Ishikawa (cell line): Measurements from ENCODE around the gene SCAANT1.

ENCODE experiments used
- CEBPB ChIP-seq: IDR thresholded peaks from 2 replicates; pipeline ENCODE4 v1.6.1; 2012
- CREB1 ChIP-seq: IDR thresholded peaks from 2 replicates; pipeline ENCODE4 v1.6.1; 2012; ENCODE audit warnings: low read depth
- EGR1 ChIP-seq: IDR thresholded peaks from 2 replicates; pipeline ENCODE4 v1.6.1; 2012
- EP300 ChIP-seq: IDR thresholded peaks from 2 replicates; pipeline ENCODE4 v1.6.1; 2012; ENCODE audit warnings: borderline replicate concordance
- FOXM1 ChIP-seq: IDR thresholded peaks from 2 replicates; pipeline ENCODE4 v1.6.1; 2012; ENCODE audit warnings: low read depth, borderline replicate concordance
- NFIC ChIP-seq: IDR thresholded peaks from 2 replicates; pipeline ENCODE4 v1.6.1; 2012
- RAD21 ChIP-seq: IDR thresholded peaks from 2 replicates; pipeline ENCODE4 v1.6.1; 2012; ENCODE audit warnings: low read depth
- TAF1 ChIP-seq: IDR thresholded peaks from 2 replicates; pipeline ENCODE4 v1.6.1; 2012; ENCODE audit warnings: low read depth, mild to moderate bottlenecking
- TCF12 ChIP-seq: IDR thresholded peaks from 2 replicates; pipeline ENCODE4 v1.6.1; 2012; ENCODE audit warnings: low read depth
- TEAD4 ChIP-seq: IDR thresholded peaks from 2 replicates; pipeline ENCODE4 v1.6.1; 2012
- YY1 ChIP-seq: IDR thresholded peaks from 2 replicates; pipeline ENCODE4 v1.6.1; 2012; ENCODE audit warnings: low read depth
- ZBTB7A ChIP-seq: IDR thresholded peaks from 2 replicates; pipeline ENCODE4 v1.6.1; 2012; ENCODE audit warnings: low read depth
- TF ChIP-seq, protein P1 (sequence below): IDR thresholded peaks from 2 replicates; pipeline ENCODE4 v1.6.1; 2012; ENCODE audit warnings: low read depth, mild to moderate bottlenecking
- TF ChIP-seq, protein P2 (sequence below): IDR thresholded peaks from 2 replicates; pipeline ENCODE4 v1.6.1; 2012
- TF ChIP-seq, protein P3 (sequence below): IDR thresholded peaks from 2 replicates; pipeline ENCODE4 v1.6.1; 2012

The SCAANT1 gene

DNA sequence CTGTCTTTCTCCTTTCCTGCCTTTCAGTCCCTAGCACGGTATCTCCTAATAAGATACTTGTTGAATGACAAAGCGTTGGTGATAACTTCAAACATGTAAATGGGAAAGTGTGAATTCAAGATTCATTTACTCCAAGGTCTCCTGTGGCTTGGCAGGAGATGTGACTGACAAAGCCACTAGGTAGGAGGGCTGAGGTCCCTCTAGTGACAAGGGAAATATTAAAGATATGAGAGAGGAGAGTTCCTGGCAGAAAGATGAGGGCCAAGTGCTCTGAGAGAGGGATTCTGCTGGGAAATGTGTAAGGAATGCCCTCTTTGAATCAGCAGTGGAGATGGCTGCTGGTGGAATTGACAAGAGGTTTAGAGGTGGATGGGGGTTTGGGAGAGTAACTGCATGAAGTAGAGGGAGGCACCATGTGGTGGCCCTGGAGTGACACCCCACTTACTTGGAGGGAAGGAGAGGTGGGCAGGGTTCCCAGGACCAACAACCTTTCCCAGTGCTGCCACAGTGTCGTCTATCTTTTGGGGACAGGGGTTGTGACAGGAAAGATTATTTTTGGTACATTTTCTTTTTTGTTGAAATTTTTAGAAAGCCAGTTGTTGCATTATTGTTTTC is 43.0 kb upstream of the SCAANT1 start:
- TF ChIP-seq, protein P1, sequence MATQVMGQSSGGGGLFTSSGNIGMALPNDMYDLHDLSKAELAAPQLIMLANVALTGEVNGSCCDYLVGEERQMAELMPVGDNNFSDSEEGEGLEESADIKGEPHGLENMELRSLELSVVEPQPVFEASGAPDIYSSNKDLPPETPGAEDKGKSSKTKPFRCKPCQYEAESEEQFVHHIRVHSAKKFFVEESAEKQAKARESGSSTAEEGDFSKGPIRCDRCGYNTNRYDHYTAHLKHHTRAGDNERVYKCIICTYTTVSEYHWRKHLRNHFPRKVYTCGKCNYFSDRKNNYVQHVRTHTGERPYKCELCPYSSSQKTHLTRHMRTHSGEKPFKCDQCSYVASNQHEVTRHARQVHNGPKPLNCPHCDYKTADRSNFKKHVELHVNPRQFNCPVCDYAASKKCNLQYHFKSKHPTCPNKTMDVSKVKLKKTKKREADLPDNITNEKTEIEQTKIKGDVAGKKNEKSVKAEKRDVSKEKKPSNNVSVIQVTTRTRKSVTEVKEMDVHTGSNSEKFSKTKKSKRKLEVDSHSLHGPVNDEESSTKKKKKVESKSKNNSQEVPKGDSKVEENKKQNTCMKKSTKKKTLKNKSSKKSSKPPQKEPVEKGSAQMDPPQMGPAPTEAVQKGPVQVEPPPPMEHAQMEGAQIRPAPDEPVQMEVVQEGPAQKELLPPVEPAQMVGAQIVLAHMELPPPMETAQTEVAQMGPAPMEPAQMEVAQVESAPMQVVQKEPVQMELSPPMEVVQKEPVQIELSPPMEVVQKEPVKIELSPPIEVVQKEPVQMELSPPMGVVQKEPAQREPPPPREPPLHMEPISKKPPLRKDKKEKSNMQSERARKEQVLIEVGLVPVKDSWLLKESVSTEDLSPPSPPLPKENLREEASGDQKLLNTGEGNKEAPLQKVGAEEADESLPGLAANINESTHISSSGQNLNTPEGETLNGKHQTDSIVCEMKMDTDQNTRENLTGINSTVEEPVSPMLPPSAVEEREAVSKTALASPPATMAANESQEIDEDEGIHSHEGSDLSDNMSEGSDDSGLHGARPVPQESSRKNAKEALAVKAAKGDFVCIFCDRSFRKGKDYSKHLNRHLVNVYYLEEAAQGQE = no peak
- TF ChIP-seq RAD21 (no peak), EGR1 (no peak), CREB1 (no peak), CEBPB (no peak), ZBTB7A (no peak), TEAD4 (no peak)
- TF ChIP-seq, protein P2, sequence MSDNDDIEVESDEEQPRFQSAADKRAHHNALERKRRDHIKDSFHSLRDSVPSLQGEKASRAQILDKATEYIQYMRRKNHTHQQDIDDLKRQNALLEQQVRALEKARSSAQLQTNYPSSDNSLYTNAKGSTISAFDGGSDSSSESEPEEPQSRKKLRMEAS = no peak

DNA sequence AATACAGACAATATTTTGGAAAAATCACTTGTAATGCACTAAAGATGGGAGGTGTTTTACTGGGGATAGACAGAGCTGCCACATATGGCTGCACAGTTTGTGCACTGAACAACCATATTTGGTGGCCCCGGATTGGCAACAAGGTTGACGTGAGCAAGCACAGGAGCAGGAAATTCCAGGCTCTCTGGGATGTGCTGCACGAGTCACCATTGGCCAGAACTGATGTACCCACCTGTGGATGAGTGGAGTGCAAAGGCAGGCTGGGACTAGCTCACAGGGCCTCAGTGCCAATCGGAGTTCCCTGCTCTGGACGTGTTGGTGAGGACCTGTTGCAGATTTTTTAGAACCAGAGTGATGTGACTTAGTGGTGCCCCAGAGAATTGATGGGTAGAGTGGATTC is 42.0 kb upstream of the SCAANT1 start:
- TF ChIP-seq CEBPB (no peak), NFIC (no peak), ZBTB7A (no peak), TAF1 (no peak), YY1 (no peak), TEAD4 (no peak), CREB1 (no peak), TCF12 (no peak), FOXM1 (no peak), EGR1 (no peak), RAD21 (no peak), EP300 (no peak)
- TF ChIP-seq, protein P3, sequence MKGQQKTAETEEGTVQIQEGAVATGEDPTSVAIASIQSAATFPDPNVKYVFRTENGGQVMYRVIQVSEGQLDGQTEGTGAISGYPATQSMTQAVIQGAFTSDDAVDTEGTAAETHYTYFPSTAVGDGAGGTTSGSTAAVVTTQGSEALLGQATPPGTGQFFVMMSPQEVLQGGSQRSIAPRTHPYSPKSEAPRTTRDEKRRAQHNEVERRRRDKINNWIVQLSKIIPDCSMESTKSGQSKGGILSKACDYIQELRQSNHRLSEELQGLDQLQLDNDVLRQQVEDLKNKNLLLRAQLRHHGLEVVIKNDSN = no peak
- TF ChIP-seq, protein P2 = no peak
- TF ChIP-seq, protein P1 = no peak

DNA sequence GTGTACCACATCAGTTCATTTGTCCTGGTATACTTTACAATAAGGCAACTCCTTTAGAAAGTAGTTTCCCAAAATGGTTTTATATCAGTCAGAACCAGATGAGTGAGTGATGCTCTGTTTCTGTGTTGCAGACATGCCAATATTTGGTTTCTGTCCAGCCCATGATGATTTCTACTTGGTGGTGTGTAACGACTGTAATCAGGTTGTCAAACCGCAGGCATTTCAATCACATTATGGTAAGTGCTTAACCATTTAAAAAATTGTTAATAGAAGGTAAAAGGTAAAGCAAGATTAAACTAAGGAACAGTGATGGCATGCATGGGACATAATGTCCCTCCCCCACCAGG is 40.0 kb upstream of the SCAANT1 start:
- no peak for TF ChIP-seq TEAD4
- no peak for TF ChIP-seq EGR1
- no peak for TF ChIP-seq YY1
- TF ChIP-seq, protein P1 = no peak
- TF ChIP-seq, protein P2 = no peak
- no peak for TF ChIP-seq FOXM1
- TF ChIP-seq EP300 = no peak
- TF ChIP-seq RAD21 = no peak
- TF ChIP-seq TCF12 = no peak
- TF ChIP-seq, protein P3 = no peak
- TF ChIP-seq NFIC = no peak
- no peak for TF ChIP-seq CREB1
- no peak for TF ChIP-seq ZBTB7A

DNA sequence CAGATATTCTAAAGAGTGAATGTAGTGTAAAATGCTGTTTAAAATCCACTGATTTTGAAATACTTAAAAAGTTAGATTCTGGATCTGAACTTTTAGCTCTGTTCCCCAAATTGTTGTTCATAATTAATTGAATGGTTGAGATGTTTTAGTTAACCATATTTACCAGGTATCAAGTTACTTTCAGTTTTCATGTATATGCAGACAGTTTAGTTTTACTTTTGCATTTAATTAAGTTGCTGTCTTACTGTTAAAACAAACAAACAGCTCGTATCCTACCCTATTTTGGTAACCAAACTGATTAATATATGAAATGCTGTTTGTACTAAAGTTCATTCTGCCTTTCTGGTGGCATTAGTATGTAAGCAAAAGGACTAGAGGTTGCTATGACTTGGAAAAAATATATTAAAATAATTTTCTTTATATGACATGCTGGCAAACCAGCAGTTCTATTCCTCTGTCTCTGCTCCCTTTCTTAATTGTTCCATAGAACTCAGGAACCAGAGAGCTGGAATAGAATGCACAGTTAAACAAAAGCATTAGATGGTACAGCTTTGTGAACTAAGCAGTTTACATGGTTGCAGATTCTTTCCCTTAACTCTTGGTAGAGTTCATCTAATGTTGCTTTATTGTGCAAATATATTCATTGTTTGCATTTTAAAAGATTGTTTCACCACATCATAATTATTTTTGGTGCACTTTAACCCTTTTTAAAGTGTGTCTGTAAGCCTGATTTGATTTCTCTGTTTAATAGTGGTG is 39.5 kb upstream of the SCAANT1 start:
- TF ChIP-seq TCF12 = no peak
- no peak for TF ChIP-seq CREB1
- no peak for TF ChIP-seq EGR1
- no peak for TF ChIP-seq NFIC
- TF ChIP-seq, protein P2 = no peak
- TF ChIP-seq, protein P1 = no peak
- no peak for TF ChIP-seq TAF1
- TF ChIP-seq, protein P3 = no peak
- no peak for TF ChIP-seq FOXM1
- TF ChIP-seq TEAD4 = no peak
- TF ChIP-seq ZBTB7A = no peak
- no peak for TF ChIP-seq RAD21
- no peak for TF ChIP-seq CEBPB
- TF ChIP-seq YY1 = no peak
